Endothelial cell of hepatic sinusoid (primary cell): Measurements from ENCODE around the gene FANK1.
"Not testable (repeated sequence)": the region's sequence is repeated elsewhere in the genome, so short reads cannot be mapped to it uniquely, and the experiment has no call there.

Experiments
- in situ Hi-C: cut with HindIII; loops from 2 replicates; pipeline ENCODE4 v1.10.0; 2017; ENCODE audit warnings: low sequenced_read_pairs

FANK1 gene

GRCh38 chr10:125896088-125896934 lies at the start of gene FANK1:
Gene FANK1 (plus strand): TSS chr10:125896564. CDS start chr10:125896643, 79 bp downstream.
- in situ Hi-C loops, result not testable (repeated sequence)

GRCh38 chr10:125846894-125847293 lies 49.5 kb upstream of the FANK1 start:
- in situ Hi-C loops, result no loop called here

- in situ Hi-C loops, result no loop called here
These were observed 48.0 kb upstream of the FANK1 start for GRCh38 chr10:125848371-125848770.

- in situ Hi-C loops, result no loop called here
These were observed 47.5 kb upstream of the FANK1 start for GRCh38 chr10:125848857-125849256.

GRCh38 chr10:125849448-125849847 lies 46.9 kb upstream of the FANK1 start:
- in situ Hi-C loops, result no loop called here

GRCh38 chr10:125850766-125851731 lies 45.3 kb upstream of the FANK1 start:
- in situ Hi-C loops, result no loop called here

GRCh38 chr10:125852487-125852886 lies 43.9 kb upstream of the FANK1 start:
- in situ Hi-C loops, result no loop called here

- in situ Hi-C loops, result loop anchor here (5.0 kb wide), 1 partner anchor 80 kb away; no protein-coding TSS in a partner anchor
These were observed 39.1 kb upstream of the FANK1 start for GRCh38 chr10:125857185-125857760.

- in situ Hi-C loops, result loop anchor here (5.0 kb wide), 1 partner anchor 78 kb away; no protein-coding TSS in a partner anchor
These were observed 37.1 kb upstream of the FANK1 start for GRCh38 chr10:125859128-125859817.

GRCh38 chr10:125865120-125865519 lies 31.2 kb upstream of the FANK1 start:
- in situ Hi-C loops, result no loop called here

GRCh38 chr10:125866421-125867029 lies 29.8 kb upstream of the FANK1 start:
- in situ Hi-C loops, result no loop called here

GRCh38 chr10:125868372-125868975 lies 27.9 kb upstream of the FANK1 start:
- in situ Hi-C loops, result no loop called here

GRCh38 chr10:125871338-125871737 lies 25.0 kb upstream of the FANK1 start:
- in situ Hi-C loops, result no loop called here

- in situ Hi-C loops, result no loop called here
These were observed 17.2 kb upstream of the FANK1 start for GRCh38 chr10:125878957-125879835.

GRCh38 chr10:125880719-125881118 lies 15.6 kb upstream of the FANK1 start:
- in situ Hi-C loops, result loop anchor here (5.0 kb wide), 1 partner anchor 57 kb away; no protein-coding TSS in a partner anchor

- in situ Hi-C loops, result loop anchor here (5.0 kb wide), 1 partner anchor 56 kb away; no protein-coding TSS in a partner anchor
These were observed 15.2 kb upstream of the FANK1 start, which contains the start of gene DHX32 for GRCh38 chr10:125881192-125881591. Gene DHX32 (minus strand): TSS chr10:125881292. CDS start chr10:125880824, 468 bp downstream.

- in situ Hi-C loops, result loop anchor here (5.0 kb wide), 1 partner anchor 55 kb away; no protein-coding TSS in a partner anchor
These were observed 13.8 kb upstream of the FANK1 start for GRCh38 chr10:125882596-125882995.

- in situ Hi-C loops, result loop anchor here (5.0 kb wide), 1 partner anchor 54 kb away; no protein-coding TSS in a partner anchor
These were observed 13.2 kb upstream of the FANK1 start for GRCh38 chr10:125883211-125883610.
